Activated CD4-positive, alpha-beta T cell treated with anti-CD3 and anti-CD28 coated beads, Interleukin-2, amount 10 ng/mL, durations not matched to agents 24 days and 14 days (primary cell): ENCODE data around the gene KDELR3. TPM values are rescaled to one million over a fixed set of nuclear protein-coding genes. Genes with fewer than 3 reads are reported as not detected.

Experiments
- DNase-seq: peaks from one replicate; pipeline ENCODE4 v3.0.0; 2022
- H3K27ac Mint-ChIP-seq: one replicate; pipeline ENCODE4 v1.8.0; 2022; ENCODE audit warnings: mild to moderate bottlenecking, mixed read lengths
- H3K27me3 Mint-ChIP-seq: one replicate; pipeline ENCODE4 v1.8.0; 2022; ENCODE audit warnings: mixed read lengths
- H3K36me3 Mint-ChIP-seq: one replicate; pipeline ENCODE4 v1.8.0; 2022; ENCODE audit warnings: low read depth, mild to moderate bottlenecking, mixed read lengths
- H3K4me1 Mint-ChIP-seq: one replicate; pipeline ENCODE4 v1.8.0; 2021; ENCODE audit warnings: mixed read lengths
- H3K4me3 Mint-ChIP-seq: one replicate; pipeline ENCODE4 v1.8.0; 2022; ENCODE audit warnings: mild to moderate bottlenecking, moderate library complexity, mixed read lengths
- H3K9me3 Mint-ChIP-seq: one replicate; pipeline ENCODE4 v1.8.0; 2021; ENCODE audit warnings: mixed read lengths
- intact Hi-C: fragments of 100-400 bp; cut with micrococcal nuclease; formaldehyde crosslinking; loops from one replicate; pipeline ENCODE4 v1.15.1; 2023
- total RNA-seq: library from RNA; stranded (reverse); gene quantifications from 2 replicates; pipeline ENCODE4 v1.2.3, GENCODE V29; 2022

The KDELR3 gene
- total RNA-seq, 1 donor from 2014 or later: 1.1 TPM

GRCh38 chr22:38431266-38432010 lies 36.5 kb upstream of the KDELR3 start:
- intact Hi-C loops: no loop called here
- DNase-seq: no peak
- Mint-ChIP-seq H3K27me3 (no peaks in the 10 kb centered on the region), H3K9me3 (no peaks in the 10 kb centered on the region), H3K27ac (no peak overlapping the region), H3K4me1 (no peaks in the 10 kb centered on the region), H3K36me3 (no peaks in the 10 kb centered on the region), H3K4me3 (no peak overlapping the region)

GRCh38 chr22:38432264-38432663 lies 35.6 kb upstream of the KDELR3 start:
- H3K27me3 Mint-ChIP-seq: no peaks in the 10 kb centered on the region
- no peak for DNase-seq
- no peak overlapping the region for H3K4me3 Mint-ChIP-seq
- no peaks in the 10 kb centered on the region for H3K9me3 Mint-ChIP-seq
- H3K4me1 Mint-ChIP-seq: no peaks in the 10 kb centered on the region
- H3K27ac Mint-ChIP-seq: no peak overlapping the region
- intact Hi-C loops: no loop called here
- H3K36me3 Mint-ChIP-seq: no peaks in the 10 kb centered on the region

- H3K27me3 Mint-ChIP-seq: no peaks in the 10 kb centered on the region
- H3K9me3 Mint-ChIP-seq: no peaks in the 10 kb centered on the region
- no peaks in the 10 kb centered on the region for H3K36me3 Mint-ChIP-seq
- DNase-seq: no peak
- H3K4me1 Mint-ChIP-seq: no peaks in the 10 kb centered on the region
- no peak overlapping the region for H3K27ac Mint-ChIP-seq
- intact Hi-C loops: no loop called here
- no peak overlapping the region for H3K4me3 Mint-ChIP-seq
Observed at GRCh38 chr22:38433871-38434270, 34.0 kb upstream of the KDELR3 start.

GRCh38 chr22:38435010-38435409 lies 32.9 kb upstream of the KDELR3 start:
- Mint-ChIP-seq H3K36me3 (no peaks in the 10 kb centered on the region), H3K4me3 (no peak overlapping the region), H3K27me3 (no peaks in the 10 kb centered on the region), H3K4me1 (no peaks in the 10 kb centered on the region), H3K9me3 (no peaks in the 10 kb centered on the region), H3K27ac (no peak overlapping the region)
- intact Hi-C loops: no loop called here
- no peak for DNase-seq

- H3K27me3 Mint-ChIP-seq: peaks cover 5% of the 10 kb centered on the region
- intact Hi-C loops: no loop called here
- no peak overlapping the region for H3K27ac Mint-ChIP-seq
- no peaks in the 10 kb centered on the region for H3K4me1 Mint-ChIP-seq
- DNase-seq: no peak
- no peaks in the 10 kb centered on the region for H3K9me3 Mint-ChIP-seq
- H3K4me3 Mint-ChIP-seq: no peak overlapping the region
- H3K36me3 Mint-ChIP-seq: no peaks in the 10 kb centered on the region
Observed at GRCh38 chr22:38435965-38436364, 31.9 kb upstream of the KDELR3 start.

- intact Hi-C loops: no loop called here
- Mint-ChIP-seq H3K9me3 (no peaks in the 10 kb centered on the region), H3K4me3 (no peak overlapping the region), H3K4me1 (no peaks in the 10 kb centered on the region), H3K27me3 (peaks cover 5% of the 10 kb centered on the region), H3K27ac (no peak overlapping the region), H3K36me3 (no peaks in the 10 kb centered on the region)
- no peak for DNase-seq
Observed at GRCh38 chr22:38436629-38437395, 31.1 kb upstream of the KDELR3 start.

GRCh38 chr22:38437416-38437815 lies 30.5 kb upstream of the KDELR3 start:
- Mint-ChIP-seq H3K4me3 (no peak overlapping the region), H3K36me3 (no peaks in the 10 kb centered on the region), H3K9me3 (no peaks in the 10 kb centered on the region), H3K4me1 (no peaks in the 10 kb centered on the region), H3K27ac (no peak overlapping the region), H3K27me3 (peaks cover 5% of the 10 kb centered on the region)
- DNase-seq: no peak
- intact Hi-C loops: no loop called here

GRCh38 chr22:38440747-38441350 lies 27.0 kb upstream of the KDELR3 start:
- no peak for DNase-seq
- Mint-ChIP-seq H3K4me1 (no peaks in the 10 kb centered on the region), H3K27ac (no peak overlapping the region), H3K9me3 (no peaks in the 10 kb centered on the region), H3K4me3 (no peak overlapping the region), H3K27me3 (peaks cover 19% of the 10 kb centered on the region), H3K36me3 (no peaks in the 10 kb centered on the region)
- intact Hi-C loops: no loop called here

GRCh38 chr22:38441620-38442287 lies 26.1 kb upstream of the KDELR3 start:
- Mint-ChIP-seq H3K36me3 (no peaks in the 10 kb centered on the region), H3K27me3 (peaks cover 19% of the 10 kb centered on the region), H3K9me3 (no peaks in the 10 kb centered on the region), H3K4me3 (no peak overlapping the region), H3K4me1 (no peaks in the 10 kb centered on the region), H3K27ac (no peak overlapping the region)
- intact Hi-C loops: no loop called here
- no peak for DNase-seq

- no peaks in the 10 kb centered on the region for H3K4me1 Mint-ChIP-seq
- intact Hi-C loops: no loop called here
- H3K27ac Mint-ChIP-seq: no peak overlapping the region
- H3K27me3 Mint-ChIP-seq: peaks cover 19% of the 10 kb centered on the region
- no peaks in the 10 kb centered on the region for H3K36me3 Mint-ChIP-seq
- no peak for DNase-seq
- H3K4me3 Mint-ChIP-seq: no peak overlapping the region
- no peaks in the 10 kb centered on the region for H3K9me3 Mint-ChIP-seq
Observed at GRCh38 chr22:38442967-38443627, 24.8 kb upstream of the KDELR3 start.

GRCh38 chr22:38443628-38444521 lies 24.0 kb upstream of the KDELR3 start:
- DNase-seq: no peak
- Mint-ChIP-seq H3K9me3 (no peaks in the 10 kb centered on the region), H3K4me3 (no peak overlapping the region), H3K27ac (no peak overlapping the region), H3K27me3 (peaks cover 19% of the 10 kb centered on the region), H3K36me3 (no peaks in the 10 kb centered on the region), H3K4me1 (no peaks in the 10 kb centered on the region)
- intact Hi-C loops: no loop called here

- intact Hi-C loops: no loop called here
- Mint-ChIP-seq H3K9me3 (no peaks in the 10 kb centered on the region), H3K36me3 (no peaks in the 10 kb centered on the region), H3K27me3 (peaks cover 21% of the 10 kb centered on the region), H3K4me1 (no peaks in the 10 kb centered on the region), H3K27ac (no peak overlapping the region), H3K4me3 (no peak overlapping the region)
- DNase-seq: no peak
Observed at GRCh38 chr22:38444783-38445182, 23.1 kb upstream of the KDELR3 start.
